ENCODE results near the gene ARHGEF2. TPM values are rescaled to one million over a fixed set of nuclear protein-coding genes. Genes with fewer than 3 reads are reported as not detected.
"Not testable (repeated sequence)": the region's sequence is repeated elsewhere in the genome, so short reads cannot be mapped to it uniquely, and the experiment has no call there.

Gene ARHGEF2
- total RNA-seq, 1 donor from 2014 or later, result 80.6 TPM

DNA sequence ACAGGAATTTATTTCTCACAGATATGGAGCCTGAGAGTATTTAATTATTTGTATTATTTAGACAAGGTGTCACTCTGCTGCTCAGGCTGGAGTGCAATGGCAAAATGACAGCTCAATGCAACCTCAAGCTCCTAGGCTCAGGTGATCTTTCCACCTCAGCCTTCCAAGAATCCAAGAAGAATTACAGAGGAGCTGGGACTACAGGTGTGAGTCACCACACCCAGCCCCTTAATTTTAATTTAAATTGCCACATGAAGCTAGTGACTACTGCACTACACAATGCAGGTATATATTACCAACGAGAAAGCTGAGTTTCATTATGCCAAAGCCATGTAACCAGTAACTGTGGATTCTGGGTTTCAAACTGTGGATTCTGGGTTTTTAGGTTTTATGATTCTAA lies 46.3 kb downstream of the ARHGEF2 start:
- Mint-ChIP-seq H3K4me3 (peak overlapping the region; percentile 67), H3K9me3 (no peaks in the 10 kb centered on the region)

DNA sequence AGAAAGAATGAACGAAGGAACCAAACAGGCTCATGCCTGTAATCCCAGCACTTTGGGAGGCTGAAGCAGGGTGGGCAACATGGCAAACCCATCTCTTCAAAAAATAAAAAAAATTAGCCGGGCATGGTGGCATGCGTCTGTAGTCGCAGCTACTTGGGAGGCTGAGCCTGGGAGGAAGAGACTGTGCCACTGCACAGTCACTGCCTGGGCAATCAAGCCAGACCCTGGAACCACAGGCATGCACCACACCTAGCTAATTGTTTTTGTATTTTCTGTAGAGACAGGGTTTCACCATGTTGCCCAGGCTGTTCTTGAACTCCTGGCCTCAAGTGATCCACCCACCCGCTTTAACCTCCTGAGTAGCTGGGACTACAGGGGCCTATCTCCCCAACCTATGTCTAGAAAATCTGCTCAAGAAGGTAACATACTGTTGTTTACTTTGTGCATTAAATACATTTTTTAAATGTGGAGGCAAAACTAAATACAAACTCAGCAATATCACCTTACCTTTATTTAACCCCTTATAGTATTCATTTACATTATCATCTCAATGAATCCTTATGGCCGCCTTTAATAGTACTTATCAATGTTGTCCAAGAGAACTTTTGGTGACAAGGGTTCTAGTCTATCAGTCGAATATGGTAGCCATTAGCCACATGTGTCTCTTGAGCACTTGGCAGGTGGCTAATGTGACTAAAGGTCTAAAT lies 46.9 kb downstream of the ARHGEF2 start:
- Mint-ChIP-seq H3K27me3 (no peaks in the 10 kb centered on the region), H3K36me3 (peaks cover 24% of the 10 kb centered on the region), H3K4me3 (peak overlapping the region; percentile 70), H3K27ac (peak overlapping the region; percentile 41), H3K4me1 (ENCODE audit: unreplicated experiment) (peaks cover 20% of the 10 kb centered on the region), H3K9me3 (no peaks in the 10 kb centered on the region)
- no peak for DNase-seq (ENCODE audit: extremely low spot score, unreplicated experiment)
- no peak for TF ChIP-seq CTCF (conservative IDR thresholded peaks at IDR 0.05)

More for the DNA sequence above, 46.3 kb downstream of the ARHGEF2 start:
- Mint-ChIP-seq H3K36me3 (peaks cover 20% of the 10 kb centered on the region), H3K27me3 (no peaks in the 10 kb centered on the region), H3K27ac (peak overlapping the region; percentile 41), H3K4me1 (ENCODE audit: unreplicated experiment) (peaks cover 20% of the 10 kb centered on the region)
- DNase-seq (ENCODE audit: extremely low spot score, unreplicated experiment), result no peak
- no peak for TF ChIP-seq CTCF (conservative IDR thresholded peaks at IDR 0.05)

GRCh38 chr1:155930725-155931124 lies 47.6 kb downstream of the ARHGEF2 start:
- H3K27me3 Mint-ChIP-seq; H3K9me3 Mint-ChIP-seq; DNase-seq (ENCODE audit: extremely low spot score, unreplicated experiment): not testable (repeated sequence)
- Mint-ChIP-seq H3K36me3 (peaks cover 29% of the 10 kb centered on the region), H3K27ac (peak overlapping the region; percentile 37), H3K4me3 (peak overlapping the region; percentile 58), H3K4me1 (ENCODE audit: unreplicated experiment) (peaks cover 20% of the 10 kb centered on the region)

GRCh38 chr1:155929057-155929456 lies 49.3 kb downstream of the ARHGEF2 start:
- no peak for TF ChIP-seq CTCF (conservative IDR thresholded peaks at IDR 0.05)
- H3K9me3 Mint-ChIP-seq, result no peaks in the 10 kb centered on the region
- H3K27ac Mint-ChIP-seq, result no peak overlapping the region
- DNase-seq (ENCODE audit: extremely low spot score, unreplicated experiment), result no peak
- H3K36me3 Mint-ChIP-seq, result peaks cover 34% of the 10 kb centered on the region
- H3K4me3 Mint-ChIP-seq, result no peak overlapping the region
- H3K4me1 Mint-ChIP-seq (ENCODE audit: unreplicated experiment), result peaks cover 20% of the 10 kb centered on the region
- no peaks in the 10 kb centered on the region for H3K27me3 Mint-ChIP-seq

- TF ChIP-seq CTCF (conservative IDR thresholded peaks at IDR 0.05), result no peak
- Mint-ChIP-seq H3K27me3 (no peaks in the 10 kb centered on the region), H3K36me3 (peaks cover 46% of the 10 kb centered on the region), H3K4me3 (no peak overlapping the region), H3K27ac (no peak overlapping the region), H3K9me3 (no peaks in the 10 kb centered on the region), H3K4me1 (ENCODE audit: unreplicated experiment) (peaks cover 3% of the 10 kb centered on the region)
- no peak for DNase-seq (ENCODE audit: extremely low spot score, unreplicated experiment)
Measured at GRCh38 chr1:155925506-155925905, 52.8 kb downstream of the ARHGEF2 start.

- no peak overlapping the region for H3K4me3 Mint-ChIP-seq
- no peaks in the 10 kb centered on the region for H3K4me1 Mint-ChIP-seq (ENCODE audit: unreplicated experiment)
- H3K36me3 Mint-ChIP-seq, result peaks cover 41% of the 10 kb centered on the region
- no peaks in the 10 kb centered on the region for H3K9me3 Mint-ChIP-seq
- no peak overlapping the region for H3K27ac Mint-ChIP-seq
- DNase-seq (ENCODE audit: extremely low spot score, unreplicated experiment), result no peak
- H3K27me3 Mint-ChIP-seq, result no peaks in the 10 kb centered on the region
- no peak for TF ChIP-seq CTCF (conservative IDR thresholded peaks at IDR 0.05)
Measured at GRCh38 chr1:155920717-155921116, 57.6 kb downstream of the ARHGEF2 start.
